HEK293 (cell line): ENCODE measurements around the gene KIF13A.

Experiments used
- CTCF ChIA-PET: fragments of 350-600 bp; formaldehyde crosslinking; extraction: SDS; loops from one replicate; lab custom pipeline; 2021; ENCODE audit warnings: antibody characterized with exemption; lab: Yijun Ruan, JAX
- POLR2A ChIA-PET: fragments of 300-600 bp; formaldehyde crosslinking; extraction: SDS; loops from one replicate; lab custom pipeline; 2020; ENCODE audit warnings: antibody characterized with exemption, inconsistent platforms; lab: Yijun Ruan, JAX
- H3K27ac ChIP-seq: fragments of 200-500 bp; sonication (Bioruptor generic); 2 replicates; pipeline ENCODE4 v1.5.1; 2014; ENCODE audit warnings: low read depth, low read length, control low read depth, inconsistent platforms; ENCODE audit errors: extremely low read depth
- H3K36me3 ChIP-seq, 2 experiments: fragments of 200-500 bp in 1 of 2; sonication (Bioruptor generic) in 1 of 2; 1 replicate in 1 of 2; 2 replicates in 1 of 2; pipeline ENCODE4 v1.5.1; 2014 to 2017; ENCODE audit warnings: inconsistent platforms in 2 of 2, low read length in 2 of 2; ENCODE audit not compliant: control insufficient read depth in 2 of 2, insufficient read depth in 1 of 2
- H3K4me1 ChIP-seq: fragments of 200-500 bp; sonication (Bioruptor generic); 2 replicates; pipeline ENCODE4 v1.5.1; 2014; ENCODE audit warnings: mild to moderate bottlenecking, low read length, inconsistent platforms; ENCODE audit not compliant: control insufficient read depth, insufficient read depth
- H3K4me3 ChIP-seq: 2 replicates; pipeline ENCODE4 v1.5.1; 2011; ENCODE audit warnings: low read depth, mild to moderate bottlenecking, control low read depth, low read length, moderate library complexity
- H3K9me3 ChIP-seq: fragments of 200-500 bp; sonication (Bioruptor generic); 2 replicates; pipeline ENCODE4 v1.5.1; 2014; ENCODE audit warnings: low read depth, low read length, inconsistent platforms; ENCODE audit not compliant: control insufficient read depth, insufficient read depth
- ATF2 ChIP-seq: fragments of 450-650 bp; formaldehyde crosslinking; IDR thresholded peaks from 2 replicates; pipeline ENCODE4 v1.5.1; 2016; ENCODE audit warnings: missing biosample characterization, missing genetic modification characterization, low read depth
- GFI1B ChIP-seq: fragments of 450-650 bp; formaldehyde crosslinking; IDR thresholded peaks from 2 replicates; pipeline ENCODE4 v1.5.1; 2016; ENCODE audit warnings: missing biosample characterization, missing genetic modification characterization
- MZF1 ChIP-seq: fragments of 450-650 bp; formaldehyde crosslinking; IDR thresholded peaks from 2 replicates; pipeline ENCODE4 v1.5.1; 2017; ENCODE audit warnings: missing biosample characterization, missing genetic modification characterization, borderline replicate concordance
- SCRT1 ChIP-seq: fragments of 450-650 bp; formaldehyde crosslinking; IDR thresholded peaks from 2 replicates; pipeline ENCODE4 v1.5.1; 2016; ENCODE audit warnings: missing biosample characterization, missing genetic modification characterization, borderline replicate concordance
- SCRT2 ChIP-seq: fragments of 450-650 bp; formaldehyde crosslinking; IDR thresholded peaks from 2 replicates; pipeline ENCODE4 v1.5.1; 2016; ENCODE audit warnings: missing biosample characterization, missing genetic modification characterization
- SP7 ChIP-seq: fragments of 450-650 bp; formaldehyde crosslinking; IDR thresholded peaks from 2 replicates; pipeline ENCODE4 v1.5.1; 2016; ENCODE audit warnings: missing biosample characterization, missing genetic modification characterization
- ZBTB1 ChIP-seq: fragments of 450-650 bp; formaldehyde crosslinking; IDR thresholded peaks from 2 replicates; pipeline ENCODE4 v1.5.1; 2016; ENCODE audit warnings: missing biosample characterization, missing genetic modification characterization
- ZNF302 ChIP-seq: fragments of 450-650 bp; formaldehyde crosslinking; IDR thresholded peaks from 2 replicates; pipeline ENCODE4 v1.5.1; 2016; ENCODE audit warnings: missing biosample characterization, missing genetic modification characterization, low read depth
- ZNF513 ChIP-seq: fragments of 450-650 bp; IDR thresholded peaks from 2 replicates; pipeline ENCODE4 v1.5.1; 2018; ENCODE audit warnings: missing biosample characterization, missing genetic modification characterization
- ZNF596 ChIP-seq: fragments of 450-650 bp; IDR thresholded peaks from 2 replicates; pipeline ENCODE4 v1.5.0; 2018; ENCODE audit warnings: missing biosample characterization, mild to moderate bottlenecking, missing genetic modification characterization, moderate library complexity
- ZNF707 ChIP-seq: fragments of 450-650 bp; formaldehyde crosslinking; IDR thresholded peaks from 2 replicates; pipeline ENCODE4 v1.5.1; 2016; ENCODE audit warnings: missing biosample characterization, missing genetic modification characterization
- TF ChIP-seq, protein P1 (sequence below): fragments of 450-650 bp; formaldehyde crosslinking; IDR thresholded peaks from 2 replicates; pipeline ENCODE4 v1.5.1; 2017; ENCODE audit warnings: missing biosample characterization, missing genetic modification characterization

KIF13A gene

GRCh38 chr6:17941318-17941717 is 46.1 kb downstream of the KIF13A start:
- H3K36me3 ChIP-seq, result no peaks in the 10 kb centered on the region
- H3K4me1 ChIP-seq, result no peaks in the 10 kb centered on the region
- no peak overlapping the region for H3K27ac ChIP-seq
- ChIA-PET CTCF (interaction anchor here (0.6 kb wide), 1 partner anchor 8 kb away, joined by 3 read pairs; no protein-coding TSS in a partner anchor), POLR2A (no interaction called here)
- TF ChIP-seq ATF2 (tag by site-specific recombination), result 0 out of 2 replicates have a peak, but pooled peaks have one; percentile 51
- TF ChIP-seq ZBTB1, result no peak
- H3K4me3 ChIP-seq, result no peak overlapping the region
- no peaks in the 10 kb centered on the region for H3K9me3 ChIP-seq

- H3K36me3 ChIP-seq, result no peaks in the 10 kb centered on the region
- peaks cover 2% of the 10 kb centered on the region; the same call in 1 of the 2 replicates for H3K4me1 ChIP-seq
- H3K9me3 ChIP-seq, result no peaks in the 10 kb centered on the region
- no peak for TF ChIP-seq GFI1B (tag by site-specific recombination)
- TF ChIP-seq ZNF513, result peak; percentile 20; the same call in 1 of the 2 replicates
- POLR2A ChIA-PET, result no interaction called here
- no peak overlapping the region for H3K4me3 ChIP-seq
- no peak overlapping the region for H3K27ac ChIP-seq
- CTCF ChIA-PET, result interaction anchor here (0.7 kb wide), 1 partner anchor 163 kb away, joined by 3 read pairs; no protein-coding TSS in a partner anchor
These were observed 47.2 kb downstream of the KIF13A start for GRCh38 chr6:17940151-17940792.

GRCh38 chr6:17938901-17939300 is 48.5 kb downstream of the KIF13A start:
- Histone ChIP-seq H3K27ac (no peak overlapping the region), H3K4me3 (no peak overlapping the region), H3K36me3 (no peaks in the 10 kb centered on the region)
- 0 out of 2 replicates have a peak, but pooled peaks have one; percentile 20 for TF ChIP-seq SP7
- TF ChIP-seq ZNF302 (tag by site-specific recombination), result no peak
- TF ChIP-seq, all 188 proteins: peak for 1
- Histone ChIP-seq H3K9me3 (no peaks in the 10 kb centered on the region), H3K4me1 (peaks cover 3% of the 10 kb centered on the region; the same call in 1 of the 2 replicates)
- ChIA-PET CTCF (no interaction called here), POLR2A (no interaction called here)

DNA sequence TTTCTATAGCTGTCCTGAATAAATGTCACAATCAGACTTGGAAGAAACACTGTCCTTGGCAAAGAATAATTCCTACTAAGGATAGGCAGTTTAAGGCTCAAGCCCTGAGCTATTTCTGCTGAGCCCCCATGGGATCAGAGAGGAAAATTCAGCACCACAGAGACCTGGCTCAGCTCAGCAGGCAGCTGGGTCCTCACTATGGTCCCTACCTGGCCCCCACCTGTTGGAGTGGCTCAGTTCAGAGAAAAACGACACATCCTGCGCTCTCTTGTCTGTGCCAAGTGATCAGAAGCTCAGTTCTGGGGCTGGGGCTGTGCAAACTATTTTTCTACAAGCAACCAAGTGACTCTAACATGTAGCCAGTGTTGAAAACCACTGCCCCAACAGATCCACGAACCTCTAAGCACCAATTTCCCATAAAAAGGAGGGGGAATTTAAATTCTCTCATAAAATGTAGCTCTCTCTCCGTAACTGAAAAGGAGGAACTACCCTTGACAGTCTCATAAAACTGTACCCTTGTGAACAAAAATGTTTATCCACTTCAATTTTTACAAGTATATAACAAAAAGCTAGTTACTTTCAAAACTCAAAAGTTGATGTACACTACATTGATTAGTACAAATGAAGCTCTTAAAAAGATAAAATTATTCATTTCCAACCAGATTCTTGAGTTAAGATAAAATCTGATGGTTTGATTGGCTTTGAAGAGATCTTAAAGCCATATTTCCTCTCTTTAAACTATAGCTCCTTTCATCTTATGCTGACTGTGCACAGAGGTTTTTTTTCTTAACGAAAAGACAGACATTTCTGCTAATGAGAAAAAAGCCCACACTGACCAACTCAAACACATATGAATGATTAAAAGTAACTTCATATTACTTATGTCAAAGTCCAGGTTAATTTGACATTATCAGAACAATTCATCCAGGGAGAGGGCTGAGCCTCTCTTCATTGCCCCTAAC is 52.0 kb downstream of the KIF13A start:
- TF ChIP-seq ZNF596 (tag by site-specific recombination), result 0 out of 2 replicates have a peak, but pooled peaks have one; percentile 21
- peak; percentile 21; the same call in 1 of the 2 replicates for TF ChIP-seq MZF1 (tag by site-specific recombination)
- TF ChIP-seq ZNF707 (tag by site-specific recombination), result no peak
- TF ChIP-seq SCRT2 (tag by site-specific recombination), result peak; percentile 90
- TF ChIP-seq SCRT1, result 0 out of 2 replicates have a peak, but pooled peaks have one; percentile 22
- TF ChIP-seq, protein P1, sequence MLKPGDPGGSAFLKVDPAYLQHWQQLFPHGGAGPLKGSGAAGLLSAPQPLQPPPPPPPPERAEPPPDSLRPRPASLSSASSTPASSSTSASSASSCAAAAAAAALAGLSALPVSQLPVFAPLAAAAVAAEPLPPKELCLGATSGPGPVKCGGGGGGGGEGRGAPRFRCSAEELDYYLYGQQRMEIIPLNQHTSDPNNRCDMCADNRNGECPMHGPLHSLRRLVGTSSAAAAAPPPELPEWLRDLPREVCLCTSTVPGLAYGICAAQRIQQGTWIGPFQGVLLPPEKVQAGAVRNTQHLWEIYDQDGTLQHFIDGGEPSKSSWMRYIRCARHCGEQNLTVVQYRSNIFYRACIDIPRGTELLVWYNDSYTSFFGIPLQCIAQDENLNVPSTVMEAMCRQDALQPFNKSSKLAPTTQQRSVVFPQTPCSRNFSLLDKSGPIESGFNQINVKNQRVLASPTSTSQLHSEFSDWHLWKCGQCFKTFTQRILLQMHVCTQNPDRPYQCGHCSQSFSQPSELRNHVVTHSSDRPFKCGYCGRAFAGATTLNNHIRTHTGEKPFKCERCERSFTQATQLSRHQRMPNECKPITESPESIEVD (tag by site-specific recombination), result peak; percentile 61
- ChIA-PET POLR2A (no interaction called here), CTCF (interaction anchor here (0.5 to 1.3 kb wide), 5 partner anchors 9 to 1209 kb away, joined by 3 to 4 read pairs (median 3); no protein-coding TSS in a partner anchor)
- Histone ChIP-seq H3K4me1 (peaks cover 3% of the 10 kb centered on the region; the same call in 1 of the 2 replicates), H3K4me3 (no peak overlapping the region), H3K36me3 (no peaks in the 10 kb centered on the region), H3K9me3 (no peaks in the 10 kb centered on the region), H3K27ac (no peak overlapping the region)
